Activated CD8-positive, alpha-beta T cell treated with anti-CD3 and anti-CD28 coated beads for 36 hours (primary cell): ENCODE measurements around the gene MACF1. TPM values are rescaled to one million over a fixed set of nuclear protein-coding genes. Genes with fewer than 3 reads are reported as not detected.

Experiments used
- ATAC-seq: fragments of 200-7000 bp; cut with Tn5 transposase; one replicate; pipeline ENCODE4 v1.10.0; 2021; ENCODE audit warnings: mild to moderate bottlenecking, moderate library complexity
- CTCF ChIA-PET: fragments of 350-600 bp; sonication (Branson Sonifier 250); formaldehyde crosslinking; loops from one replicate; lab custom pipeline; 2021; ENCODE audit warnings: antibody characterized with exemption; lab: Charles Lee
- POLR2A ChIA-PET: fragments of 350-600 bp; sonication (Branson Sonifier 250); formaldehyde crosslinking; loops from one replicate; lab custom pipeline; 2021; ENCODE audit warnings: antibody characterized with exemption; lab: Charles Lee
- DNase-seq: peaks from one replicate; pipeline ENCODE4 v3.0.0-alpha.2; 2020
- H3K27ac Mint-ChIP-seq: one replicate; pipeline ENCODE4 v1.8.0; 2021; ENCODE audit warnings: mild to moderate bottlenecking, mixed read lengths
- H3K27me3 Mint-ChIP-seq: one replicate; pipeline ENCODE4 v1.8.0; 2021; ENCODE audit warnings: mixed read lengths
- H3K36me3 Mint-ChIP-seq: one replicate; pipeline ENCODE4 v1.8.0; 2021; ENCODE audit warnings: low read depth, mixed read lengths
- H3K4me1 Mint-ChIP-seq: one replicate; pipeline ENCODE4 v1.8.0; 2021; ENCODE audit warnings: low read depth, mixed read lengths
- H3K4me3 Mint-ChIP-seq: one replicate; pipeline ENCODE4 v1.8.0; 2021; ENCODE audit warnings: mild to moderate bottlenecking, moderate library complexity, mixed read lengths
- H3K9me3 Mint-ChIP-seq: one replicate; pipeline ENCODE4 v1.8.0; 2021; ENCODE audit warnings: mixed read lengths
- CTCF ChIP-seq: fragments of 200-600 bp; IDR thresholded peaks from one replicate; pipeline ENCODE4 v1.8.0; 2022; ENCODE audit warnings: antibody characterized with exemption, mild to moderate bottlenecking
- intact Hi-C: fragments of 100-400 bp; cut with micrococcal nuclease; formaldehyde crosslinking; loops from one replicate; pipeline ENCODE4 v1.10.0; 2022
- total RNA-seq, 2 experiments: library from RNA; stranded (reverse); gene quantifications; one replicate each; pipeline ENCODE4 v1.2.3, GENCODE V29; 2021

The MACF1 gene
- total RNA-seq, 2 experiments from 2014 or later, result 201 to 215 TPM

- H3K36me3 Mint-ChIP-seq, result peaks cover 20% of the 10 kb centered on the region
- no peak for TF ChIP-seq CTCF
- no peak for ATAC-seq
- no peaks in the 10 kb centered on the region for H3K9me3 Mint-ChIP-seq
- no peak for DNase-seq
- no peaks in the 10 kb centered on the region for H3K27me3 Mint-ChIP-seq
- CTCF ChIA-PET, result no interaction called here
- intact Hi-C loops, result no loop called here
- no peak overlapping the region for H3K4me3 Mint-ChIP-seq
- POLR2A ChIA-PET, result interaction anchor here (0.7 kb wide), 1 partner anchor 68 kb away, joined by 3 read pairs; no protein-coding TSS in a partner anchor
- no peaks in the 10 kb centered on the region for H3K4me1 Mint-ChIP-seq
- no peak overlapping the region for H3K27ac Mint-ChIP-seq
These were observed 273.8 kb downstream of the MACF1 start for GRCh38 chr1:39478126-39478915.

- CTCF ChIA-PET, result interaction anchor here (1.0 to 2.0 kb wide), 4 partner anchors 10 to 116 kb away, joined by 3 to 11 read pairs (median 4); no protein-coding TSS in a partner anchor
- POLR2A ChIA-PET, result interaction anchor here (1.1 kb wide), 1 partner anchor 20 kb away, joined by 3 read pairs; no protein-coding TSS in a partner anchor
- ATAC-seq (no peak), DNase-seq (no peak)
- Mint-ChIP-seq H3K4me3 (no peak overlapping the region), H3K27ac (no peak overlapping the region), H3K4me1 (no peaks in the 10 kb centered on the region), H3K9me3 (no peaks in the 10 kb centered on the region), H3K27me3 (no peaks in the 10 kb centered on the region), H3K36me3 (peaks cover 22% of the 10 kb centered on the region)
- no peak for TF ChIP-seq CTCF
- intact Hi-C loops, result no loop called here
These were observed 276.8 kb downstream of the MACF1 start for GRCh38 chr1:39481289-39481688.

DNA sequence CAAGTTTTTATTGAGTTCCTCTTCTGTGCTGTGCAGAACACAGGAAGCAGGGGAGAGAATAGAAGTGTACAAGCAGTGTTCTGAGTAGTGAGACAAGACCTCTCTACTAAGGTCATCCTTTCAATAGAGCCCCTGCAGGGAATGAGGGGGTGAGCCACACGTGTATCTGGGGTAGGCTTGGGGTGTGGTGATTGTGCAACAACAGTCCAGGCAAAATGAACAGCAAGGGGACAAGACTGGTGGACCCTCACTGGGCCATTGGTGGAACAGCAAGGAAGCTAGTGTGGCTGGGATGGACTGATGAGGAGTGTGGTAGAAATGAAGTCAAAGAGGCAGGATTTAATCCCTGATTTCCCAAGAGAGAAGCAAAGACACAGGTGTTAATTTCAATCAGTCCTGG, 278.8 kb downstream of the MACF1 start:
- H3K36me3 Mint-ChIP-seq, result peaks cover 25% of the 10 kb centered on the region
- H3K9me3 Mint-ChIP-seq, result no peaks in the 10 kb centered on the region
- no peaks in the 10 kb centered on the region for H3K4me1 Mint-ChIP-seq
- POLR2A ChIA-PET, result no interaction called here
- intact Hi-C loops, result no loop called here
- ATAC-seq, result no peak
- DNase-seq, result no peak
- no peaks in the 10 kb centered on the region for H3K27me3 Mint-ChIP-seq
- peak overlapping the region; percentile 16 for H3K27ac Mint-ChIP-seq
- CTCF ChIA-PET, result no interaction called here
- TF ChIP-seq CTCF, result no peak
- H3K4me3 Mint-ChIP-seq, result no peak overlapping the region

- no peak for TF ChIP-seq CTCF
- Mint-ChIP-seq H3K4me1 (no peaks in the 10 kb centered on the region), H3K36me3 (peaks cover 21% of the 10 kb centered on the region), H3K27me3 (no peaks in the 10 kb centered on the region), H3K9me3 (no peaks in the 10 kb centered on the region), H3K4me3 (no peak overlapping the region), H3K27ac (no peak overlapping the region)
- ATAC-seq (no peak), DNase-seq (no peak)
- intact Hi-C loops, result no loop called here
- POLR2A ChIA-PET, result no interaction called here
- CTCF ChIA-PET, result interaction anchor here (0.9 kb wide), 1 partner anchor 16 kb away, joined by 4 read pairs; no protein-coding TSS in a partner anchor
These were observed 280.1 kb downstream of the MACF1 start for GRCh38 chr1:39484564-39484963.

- peaks cover under 1% of the 10 kb centered on the region for H3K27me3 Mint-ChIP-seq
- no peak overlapping the region for H3K4me3 Mint-ChIP-seq
- DNase-seq (no peak), ATAC-seq (no peak)
- peak overlapping the region; percentile 32 for H3K27ac Mint-ChIP-seq
- no peaks in the 10 kb centered on the region for H3K9me3 Mint-ChIP-seq
- no peaks in the 10 kb centered on the region for H3K4me1 Mint-ChIP-seq
- peaks cover 21% of the 10 kb centered on the region for H3K36me3 Mint-ChIP-seq
- CTCF ChIA-PET, result interaction anchor here (0.9 kb wide), 1 partner anchor 17 kb away, joined by 4 read pairs; no protein-coding TSS in a partner anchor
- intact Hi-C loops, result no loop called here
- POLR2A ChIA-PET, result no interaction called here
- TF ChIP-seq CTCF, result no peak
These were observed 280.7 kb downstream of the MACF1 start for GRCh38 chr1:39485046-39485803.
